ENCODE results near the gene SLC24A3.

GRCh38 chr20:19207541-19207940, 4.9 kb upstream of the SLC24A3 start:
- no peak for TF ChIP-seq EZH2 (IDR thresholded peaks at IDR 0.05; ENCODE audit: low read depth)
- TF ChIP-seq CTCF (conservative IDR thresholded peaks at IDR 0.05) = no peak

All from PC-9 (cell line).